Skeletal muscle satellite cell (primary cell): ENCODE measurements around the gene GPER1.

Experiments
- H3K27me3 ChIP-seq: 2 replicates; pipeline ENCODE4 v1.7.0; 2013; ENCODE audit warnings: low read length; ENCODE audit not compliant: control insufficient read depth, insufficient read depth
- H3K36me3 ChIP-seq: 2 replicates; pipeline ENCODE4 v1.7.0; 2013; ENCODE audit warnings: mild to moderate bottlenecking, control low read depth, low read length; ENCODE audit not compliant: insufficient read depth
- H3K4me1 ChIP-seq: 2 replicates; pipeline ENCODE4 v1.7.0; 2013; ENCODE audit warnings: low read length; ENCODE audit not compliant: control insufficient read depth, insufficient read depth
- H3K4me2 ChIP-seq: 2 replicates; pipeline ENCODE4 v1.7.0; 2013; ENCODE audit warnings: mild to moderate bottlenecking, low read length
- H3K4me3 ChIP-seq: 2 replicates; pipeline ENCODE4 v1.7.0; 2013; ENCODE audit warnings: low read length
- H3K9ac ChIP-seq: 2 replicates; pipeline ENCODE4 v1.7.0; 2013; ENCODE audit warnings: mild to moderate bottlenecking, low read depth, low read length, moderate library complexity
- H3K9me3 ChIP-seq: replicated peaks from 2 replicates; pipeline ENCODE4 v1.7.0; 2013; ENCODE audit warnings: mild to moderate bottlenecking, control low read depth, low read length

GPER1 gene

DNA sequence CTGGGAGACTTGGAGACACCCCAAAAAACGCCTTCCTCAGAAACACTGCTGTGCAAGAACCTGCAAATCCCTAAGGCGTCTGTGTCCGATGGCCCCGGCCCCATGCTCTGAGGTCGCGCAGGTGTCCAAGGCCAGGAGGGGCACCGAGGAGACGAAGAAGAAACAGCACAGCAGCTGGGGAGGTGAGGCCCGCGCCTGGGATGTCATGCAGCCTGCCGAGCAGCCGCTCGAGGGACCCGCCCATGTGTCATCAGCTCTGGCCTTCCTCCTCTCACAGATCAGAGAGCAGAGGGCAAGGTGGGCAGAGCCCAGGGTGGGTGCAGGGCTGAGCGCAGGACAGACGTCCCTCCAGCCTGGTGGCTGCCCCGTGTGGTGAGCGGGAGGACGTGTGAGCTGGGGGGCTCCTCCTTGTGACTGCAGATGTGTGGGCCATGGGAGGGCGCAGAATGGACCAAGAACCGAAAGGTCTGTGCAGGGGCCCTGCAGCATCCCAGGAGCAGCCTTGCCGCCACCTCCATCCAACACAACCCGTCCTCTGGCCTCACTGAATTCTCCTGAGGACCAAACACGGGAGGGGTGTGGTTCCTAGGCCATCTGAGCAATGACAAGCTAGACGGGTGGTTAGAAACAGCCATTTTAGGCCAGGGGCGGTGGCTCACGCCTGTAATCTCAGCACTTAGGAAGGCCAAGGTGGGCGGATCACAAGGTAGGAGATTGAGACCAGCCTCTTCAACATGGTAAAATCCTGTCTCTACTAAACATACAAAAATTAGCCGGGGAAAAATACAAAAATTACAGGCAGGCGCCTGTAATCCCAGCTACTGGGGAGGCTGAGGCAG is 13.1 kb upstream of the GPER1 start:
- H3K9ac ChIP-seq: no peak overlapping the region
- no peak overlapping the region for H3K4me2 ChIP-seq
- H3K9me3 ChIP-seq: no peaks in the 10 kb centered on the region
- no peak overlapping the region for H3K4me3 ChIP-seq
- peaks cover 9% of the 10 kb centered on the region for H3K4me1 ChIP-seq
- H3K36me3 ChIP-seq: no peaks in the 10 kb centered on the region
- no peaks in the 10 kb centered on the region for H3K27me3 ChIP-seq

- Histone ChIP-seq H3K4me2 (peak overlapping the region; percentile 67), H3K9ac (no peak overlapping the region), H3K36me3 (no peaks in the 10 kb centered on the region), H3K9me3 (no peaks in the 10 kb centered on the region), H3K4me3 (peak overlapping the region; percentile 22), H3K27me3 (no peaks in the 10 kb centered on the region), H3K4me1 (peaks cover 9% of the 10 kb centered on the region)
Observed at GRCh38 chr7:1076184-1077072, 11.5 kb upstream of the GPER1 start.

DNA sequence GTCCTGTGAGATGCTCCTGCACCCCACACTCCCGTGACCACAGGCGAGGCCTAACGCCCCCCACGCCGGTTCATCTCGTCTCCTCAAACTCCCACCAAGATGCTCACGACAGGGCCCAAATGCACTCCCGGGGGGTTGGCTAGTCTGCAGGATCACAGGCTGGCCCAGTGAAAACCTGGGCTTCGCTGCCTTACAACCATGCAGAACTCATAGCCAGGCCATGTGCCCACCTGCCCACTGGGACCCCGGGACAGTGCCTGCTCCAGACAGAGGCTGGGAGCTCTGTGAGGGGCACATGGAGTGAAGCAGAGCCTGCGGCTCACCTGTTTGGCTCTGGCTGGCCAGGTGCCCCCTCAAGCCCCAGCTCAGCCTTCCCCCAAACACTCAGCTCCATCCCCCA is 9.4 kb upstream of the GPER1 start:
- Histone ChIP-seq H3K4me1 (peaks cover 9% of the 10 kb centered on the region), H3K27me3 (no peaks in the 10 kb centered on the region), H3K4me2 (no peak overlapping the region), H3K9me3 (no peaks in the 10 kb centered on the region), H3K4me3 (no peak overlapping the region), H3K36me3 (no peaks in the 10 kb centered on the region), H3K9ac (no peak overlapping the region)

DNA sequence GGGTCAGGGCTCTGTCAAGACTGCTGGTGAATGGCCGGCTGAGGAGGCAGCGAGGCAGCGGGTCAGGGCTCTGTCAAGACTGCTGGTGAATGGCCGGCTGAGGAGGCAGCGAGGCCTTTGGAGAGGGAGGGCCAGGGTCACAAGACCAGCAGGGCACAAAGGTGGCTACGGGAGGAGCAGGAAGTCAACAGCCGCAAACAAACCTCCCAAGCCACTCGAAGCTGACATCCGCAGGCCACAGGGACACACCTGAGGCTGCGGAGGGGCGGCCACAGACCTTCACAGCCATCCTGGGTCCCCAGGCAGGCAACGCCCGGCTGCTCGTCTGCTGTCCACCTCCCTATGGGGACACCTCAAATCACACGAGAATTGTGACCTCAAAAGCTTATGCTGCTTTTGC is 8.9 kb upstream of the GPER1 start:
- no peaks in the 10 kb centered on the region for H3K9me3 ChIP-seq
- H3K4me1 ChIP-seq: peaks cover 9% of the 10 kb centered on the region
- no peak overlapping the region for H3K9ac ChIP-seq
- H3K36me3 ChIP-seq: no peaks in the 10 kb centered on the region
- no peak overlapping the region for H3K4me2 ChIP-seq
- no peaks in the 10 kb centered on the region for H3K27me3 ChIP-seq
- no peak overlapping the region for H3K4me3 ChIP-seq

GRCh38 chr7:1079546-1079945 is 8.4 kb upstream of the GPER1 start:
- Histone ChIP-seq H3K9ac (no peak overlapping the region), H3K27me3 (no peaks in the 10 kb centered on the region), H3K36me3 (no peaks in the 10 kb centered on the region), H3K4me2 (no peak overlapping the region), H3K4me3 (no peak overlapping the region), H3K4me1 (peaks cover 9% of the 10 kb centered on the region), H3K9me3 (no peaks in the 10 kb centered on the region)

GRCh38 chr7:1080252-1080920 is 7.5 kb upstream of the GPER1 start:
- H3K4me2 ChIP-seq: no peak overlapping the region
- no peaks in the 10 kb centered on the region for H3K27me3 ChIP-seq
- H3K9ac ChIP-seq: no peak overlapping the region

GRCh38 chr7:1080921-1081255 is 7.0 kb upstream of the GPER1 start:
- no peak overlapping the region for H3K9ac ChIP-seq
- H3K27me3 ChIP-seq: no peaks in the 10 kb centered on the region

More at GRCh38 chr7:1080252-1080920, 7.5 kb upstream of the GPER1 start:
- H3K36me3 ChIP-seq: no peaks in the 10 kb centered on the region
- H3K9me3 ChIP-seq: no peaks in the 10 kb centered on the region
- H3K4me1 ChIP-seq: peaks cover 9% of the 10 kb centered on the region
- H3K4me3 ChIP-seq: no peak overlapping the region

GRCh38 chr7:1081336-1081735 is 6.6 kb upstream of the GPER1 start:
- H3K27me3 ChIP-seq: no peaks in the 10 kb centered on the region
- H3K9ac ChIP-seq: no peak overlapping the region
- no peaks in the 10 kb centered on the region for H3K9me3 ChIP-seq
- H3K4me3 ChIP-seq: no peak overlapping the region
- peaks cover 11% of the 10 kb centered on the region for H3K4me1 ChIP-seq
- no peaks in the 10 kb centered on the region for H3K36me3 ChIP-seq
- H3K4me2 ChIP-seq: no peak overlapping the region

More at GRCh38 chr7:1080921-1081255, 7.0 kb upstream of the GPER1 start:
- Histone ChIP-seq H3K9me3 (no peaks in the 10 kb centered on the region), H3K36me3 (no peaks in the 10 kb centered on the region), H3K4me3 (no peak overlapping the region), H3K4me1 (peaks cover 10% of the 10 kb centered on the region), H3K4me2 (no peak overlapping the region)

DNA sequence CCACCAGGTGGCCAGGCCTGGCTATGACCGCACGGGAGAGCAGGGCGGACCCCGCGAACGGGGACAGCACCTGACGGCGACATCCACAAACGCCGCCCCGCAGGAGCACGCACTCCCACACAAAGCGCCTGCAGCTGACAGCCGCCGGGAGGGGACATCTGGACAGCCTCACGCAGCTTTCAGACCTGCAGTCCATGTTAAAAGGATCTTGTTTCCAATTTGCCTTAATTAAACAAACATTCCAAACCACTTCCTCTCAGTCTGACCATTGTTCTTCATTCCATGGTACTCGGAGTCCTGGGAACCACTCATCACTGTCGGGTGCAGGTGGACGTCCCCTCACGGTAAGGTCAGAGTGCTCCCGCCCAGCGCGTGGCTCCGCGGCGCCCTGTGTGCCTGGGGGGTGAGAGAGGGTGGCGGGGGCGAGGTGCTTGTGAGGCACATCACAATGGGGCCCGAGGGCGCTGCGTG is 5.9 kb upstream of the GPER1 start:
- no peak overlapping the region for H3K4me2 ChIP-seq
- no peak overlapping the region for H3K4me3 ChIP-seq
- H3K27me3 ChIP-seq: no peaks in the 10 kb centered on the region
- H3K36me3 ChIP-seq: no peaks in the 10 kb centered on the region
- peaks cover 11% of the 10 kb centered on the region for H3K4me1 ChIP-seq
- no peak overlapping the region for H3K9ac ChIP-seq
- H3K9me3 ChIP-seq: no peaks in the 10 kb centered on the region

GRCh38 chr7:1083729-1084657 is 3.9 kb upstream of the GPER1 start:
- no peaks in the 10 kb centered on the region for H3K9me3 ChIP-seq
- H3K27me3 ChIP-seq: no peaks in the 10 kb centered on the region
- H3K36me3 ChIP-seq: no peaks in the 10 kb centered on the region
- H3K4me1 ChIP-seq: peaks cover 32% of the 10 kb centered on the region
- H3K4me3 ChIP-seq: no peak overlapping the region
- no peak overlapping the region for H3K9ac ChIP-seq
- no peak overlapping the region for H3K4me2 ChIP-seq
